HFFc6 (cell line): ENCODE results near the gene TMCC2. TPM values are rescaled to one million over a fixed set of nuclear protein-coding genes. Genes with fewer than 3 reads are reported as not detected.
"Not testable (repeated sequence)": the region's sequence is repeated elsewhere in the genome, so short reads cannot be mapped to it uniquely, and the experiment has no call there.

Source experiments
- DNase-seq: peaks from one replicate; pipeline ENCODE4 v3.0.0-alpha.2; 2018
- H3K27ac Mint-ChIP-seq: 2 replicates; pipeline ENCODE4 v1.8.0; 2020; ENCODE audit warnings: mild to moderate bottlenecking, mixed read lengths
- H3K27me3 Mint-ChIP-seq: 2 replicates; pipeline ENCODE4 v1.8.0; 2021; ENCODE audit warnings: mild to moderate bottlenecking, moderate library complexity, mixed read lengths; ENCODE audit not compliant: insufficient read depth
- H3K36me3 Mint-ChIP-seq: 2 replicates; pipeline ENCODE4 v1.8.0; 2021; ENCODE audit warnings: low read depth, mixed read lengths
- H3K4me1 Mint-ChIP-seq: 2 replicates; pipeline ENCODE4 v1.8.0; 2020; ENCODE audit warnings: low read depth, mixed read lengths
- H3K4me3 Mint-ChIP-seq: 2 replicates; pipeline ENCODE4 v1.8.0; 2020; ENCODE audit warnings: mild to moderate bottlenecking, moderate library complexity, mixed read lengths
- H3K9me3 Mint-ChIP-seq: 2 replicates; pipeline ENCODE4 v1.8.0; 2020; ENCODE audit warnings: mild to moderate bottlenecking, mixed read lengths
- long read RNA-seq: library from polyadenylated mRNA; unstranded; transcript quantifications from one replicate; pipeline ENCODE4 v2.0.0, GENCODE V29; 2019
- total RNA-seq, 6 experiments: library from RNA; stranded (reverse); fragmentation: NEBNext Ultra II Directional; extraction: Animal tissue kit (Norgen Biotek cat#: 25700); gene quantifications; 2 replicates in 1 of 6; 3 replicates in 5 of 6; pipeline ENCODE4 v1.2.3, GENCODE V29; 2021
- TF ChIP-seq, protein P1 (sequence below): fragments of 200-600 bp; sonication (generic); IDR thresholded peaks from 2 replicates; pipeline ENCODE4 v1.5.0; 2021; ENCODE audit warnings: antibody characterized with exemption, mild to moderate bottlenecking

Gene TMCC2, protein sequence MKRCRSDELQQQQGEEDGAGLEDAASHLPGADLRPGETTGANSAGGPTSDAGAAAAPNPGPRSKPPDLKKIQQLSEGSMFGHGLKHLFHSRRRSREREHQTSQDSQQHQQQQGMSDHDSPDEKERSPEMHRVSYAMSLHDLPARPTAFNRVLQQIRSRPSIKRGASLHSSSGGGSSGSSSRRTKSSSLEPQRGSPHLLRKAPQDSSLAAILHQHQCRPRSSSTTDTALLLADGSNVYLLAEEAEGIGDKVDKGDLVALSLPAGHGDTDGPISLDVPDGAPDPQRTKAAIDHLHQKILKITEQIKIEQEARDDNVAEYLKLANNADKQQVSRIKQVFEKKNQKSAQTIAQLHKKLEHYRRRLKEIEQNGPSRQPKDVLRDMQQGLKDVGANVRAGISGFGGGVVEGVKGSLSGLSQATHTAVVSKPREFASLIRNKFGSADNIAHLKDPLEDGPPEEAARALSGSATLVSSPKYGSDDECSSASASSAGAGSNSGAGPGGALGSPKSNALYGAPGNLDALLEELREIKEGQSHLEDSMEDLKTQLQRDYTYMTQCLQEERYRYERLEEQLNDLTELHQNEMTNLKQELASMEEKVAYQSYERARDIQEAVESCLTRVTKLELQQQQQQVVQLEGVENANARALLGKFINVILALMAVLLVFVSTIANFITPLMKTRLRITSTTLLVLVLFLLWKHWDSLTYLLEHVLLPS
- total RNA-seq: 1 to 10 TPM; 3.4 to 4.2 (median 3.9) TPM
- long read RNA-seq: 0 reads

DNA sequence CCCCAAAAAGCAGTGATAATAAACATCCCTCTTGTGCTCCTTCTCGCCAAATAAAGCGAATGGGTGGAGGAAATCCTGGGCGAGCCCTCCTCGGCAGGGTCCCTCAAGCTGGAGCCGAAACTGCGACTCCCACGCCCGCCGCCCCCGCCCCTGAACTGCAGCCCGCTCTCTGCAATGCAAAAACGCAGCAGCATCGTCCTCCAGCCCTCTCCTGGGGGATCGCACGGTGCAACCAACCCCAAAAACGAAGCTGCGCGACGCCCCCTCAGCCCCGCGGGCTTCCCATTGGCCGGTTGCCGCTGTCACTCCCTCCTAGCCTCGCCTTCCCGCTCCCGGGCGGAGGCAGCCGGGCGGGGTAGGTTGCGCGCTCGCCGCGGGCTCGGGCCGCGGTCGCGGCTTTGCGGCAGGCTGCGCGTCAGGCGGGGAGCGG is at the start of gene TMCC2:
Gene TMCC2 (plus strand): TSS at position 363 of the 430 bp plus-strand sequence. CDS start 619 bp downstream, outside the sequence.
- H3K4me3 Mint-ChIP-seq: peak within 1 kb of the TSS; percentile 90
- peak within 1 kb of the TSS; percentile 81 for H3K27ac Mint-ChIP-seq

DNA sequence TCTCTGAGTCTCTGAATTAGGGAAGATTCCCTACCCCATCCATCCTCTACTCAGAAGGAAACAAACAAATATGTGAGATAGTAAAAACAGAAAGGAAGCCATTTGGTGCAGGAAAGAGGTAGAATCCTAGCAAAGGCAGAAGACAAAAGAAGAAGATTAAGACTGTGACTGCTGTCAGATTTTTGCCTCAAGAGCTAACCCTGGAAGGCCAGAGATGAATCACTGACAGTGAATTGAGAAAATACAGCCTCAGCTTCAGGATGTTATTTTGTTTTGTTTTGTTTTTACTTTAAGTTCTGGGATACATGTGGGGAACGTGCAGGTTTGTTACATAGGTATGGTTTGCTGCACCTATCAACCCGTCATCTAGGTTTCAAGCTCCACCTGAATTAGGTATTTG is 47.9 kb upstream of the TMCC2 start:
- Mint-ChIP-seq H3K4me3 (no peak overlapping the region; the same call in 1 of the 2 replicates), H3K27me3 (peaks cover 2% of the 10 kb centered on the region; the same call in 1 of the 2 replicates), H3K9me3 (no peaks in the 10 kb centered on the region), H3K36me3 (peaks cover 5% of the 10 kb centered on the region; the same call in 1 of the 2 replicates), H3K4me1 (peaks cover 72% of the 10 kb centered on the region), H3K27ac (peak overlapping the region; percentile 68)
- TF ChIP-seq, protein P1, sequence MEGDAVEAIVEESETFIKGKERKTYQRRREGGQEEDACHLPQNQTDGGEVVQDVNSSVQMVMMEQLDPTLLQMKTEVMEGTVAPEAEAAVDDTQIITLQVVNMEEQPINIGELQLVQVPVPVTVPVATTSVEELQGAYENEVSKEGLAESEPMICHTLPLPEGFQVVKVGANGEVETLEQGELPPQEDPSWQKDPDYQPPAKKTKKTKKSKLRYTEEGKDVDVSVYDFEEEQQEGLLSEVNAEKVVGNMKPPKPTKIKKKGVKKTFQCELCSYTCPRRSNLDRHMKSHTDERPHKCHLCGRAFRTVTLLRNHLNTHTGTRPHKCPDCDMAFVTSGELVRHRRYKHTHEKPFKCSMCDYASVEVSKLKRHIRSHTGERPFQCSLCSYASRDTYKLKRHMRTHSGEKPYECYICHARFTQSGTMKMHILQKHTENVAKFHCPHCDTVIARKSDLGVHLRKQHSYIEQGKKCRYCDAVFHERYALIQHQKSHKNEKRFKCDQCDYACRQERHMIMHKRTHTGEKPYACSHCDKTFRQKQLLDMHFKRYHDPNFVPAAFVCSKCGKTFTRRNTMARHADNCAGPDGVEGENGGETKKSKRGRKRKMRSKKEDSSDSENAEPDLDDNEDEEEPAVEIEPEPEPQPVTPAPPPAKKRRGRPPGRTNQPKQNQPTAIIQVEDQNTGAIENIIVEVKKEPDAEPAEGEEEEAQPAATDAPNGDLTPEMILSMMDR: no peak
- DNase-seq: peak; percentile 40

More for the DNA sequence above, at the start of gene TMCC2:
- Mint-ChIP-seq H3K9me3 (no peaks in the 10 kb centered on the region), H3K4me1 (peaks cover 33% of the 10 kb centered on the region), H3K27me3 (peaks cover 6% of the 10 kb centered on the region), H3K36me3 (no peaks in the 10 kb centered on the region)
- TF ChIP-seq, protein P1: no peak
- DNase-seq: peak; percentile 82

DNA sequence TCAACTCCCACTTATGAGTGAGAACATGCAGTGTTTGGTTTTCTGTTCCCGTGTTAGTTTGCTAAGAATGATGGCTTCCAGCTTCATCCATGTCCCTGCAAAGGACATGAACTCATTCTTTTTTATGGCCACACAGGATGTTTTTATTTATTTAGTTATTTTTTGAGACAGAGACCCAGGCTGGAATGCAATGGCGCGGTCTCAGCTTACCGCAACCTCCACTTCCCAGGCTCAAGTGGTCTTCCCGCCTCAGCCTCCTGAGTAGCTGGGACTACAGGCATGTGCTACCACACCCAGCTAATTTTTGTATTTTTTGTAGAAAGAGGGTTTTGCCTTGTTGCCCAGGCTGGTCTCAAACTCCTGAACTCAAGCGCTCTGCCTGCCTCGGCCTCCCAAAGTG is 47.4 kb upstream of the TMCC2 start:
- not testable (repeated sequence) for H3K9me3 Mint-ChIP-seq, DNase-seq, H3K27me3 Mint-ChIP-seq, H3K36me3 Mint-ChIP-seq
- peak overlapping the region; percentile 4; the same call in 1 of the 2 replicates for H3K4me3 Mint-ChIP-seq
- H3K4me1 Mint-ChIP-seq: peaks cover 71% of the 10 kb centered on the region
- H3K27ac Mint-ChIP-seq: peak overlapping the region; percentile 68

DNA sequence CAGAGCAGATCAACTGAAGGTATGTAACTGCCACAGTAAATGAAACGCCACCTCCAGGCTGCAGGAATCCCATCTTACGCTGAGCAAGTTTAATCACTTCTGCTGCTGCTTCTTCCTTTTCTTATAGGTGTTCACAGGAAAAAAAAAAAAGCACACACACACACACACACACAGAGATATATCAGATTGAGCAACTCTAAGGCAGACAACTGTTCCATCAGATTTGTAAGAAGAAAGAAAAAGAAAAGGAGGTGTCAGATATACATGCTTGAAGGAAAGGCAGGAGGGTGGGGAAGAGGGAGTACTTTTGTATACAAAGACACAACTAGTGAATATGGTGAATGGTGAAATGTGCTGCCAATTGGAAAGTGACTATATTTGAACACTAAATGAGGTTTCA is 44.8 kb upstream of the TMCC2 start:
- Mint-ChIP-seq H3K4me1 (peaks cover 59% of the 10 kb centered on the region), H3K27ac (no peak overlapping the region), H3K9me3 (no peaks in the 10 kb centered on the region), H3K4me3 (no peak overlapping the region), H3K36me3 (peaks cover 15% of the 10 kb centered on the region), H3K27me3 (no peaks in the 10 kb centered on the region)
- DNase-seq: no peak
- TF ChIP-seq, protein P1: no peak

DNA sequence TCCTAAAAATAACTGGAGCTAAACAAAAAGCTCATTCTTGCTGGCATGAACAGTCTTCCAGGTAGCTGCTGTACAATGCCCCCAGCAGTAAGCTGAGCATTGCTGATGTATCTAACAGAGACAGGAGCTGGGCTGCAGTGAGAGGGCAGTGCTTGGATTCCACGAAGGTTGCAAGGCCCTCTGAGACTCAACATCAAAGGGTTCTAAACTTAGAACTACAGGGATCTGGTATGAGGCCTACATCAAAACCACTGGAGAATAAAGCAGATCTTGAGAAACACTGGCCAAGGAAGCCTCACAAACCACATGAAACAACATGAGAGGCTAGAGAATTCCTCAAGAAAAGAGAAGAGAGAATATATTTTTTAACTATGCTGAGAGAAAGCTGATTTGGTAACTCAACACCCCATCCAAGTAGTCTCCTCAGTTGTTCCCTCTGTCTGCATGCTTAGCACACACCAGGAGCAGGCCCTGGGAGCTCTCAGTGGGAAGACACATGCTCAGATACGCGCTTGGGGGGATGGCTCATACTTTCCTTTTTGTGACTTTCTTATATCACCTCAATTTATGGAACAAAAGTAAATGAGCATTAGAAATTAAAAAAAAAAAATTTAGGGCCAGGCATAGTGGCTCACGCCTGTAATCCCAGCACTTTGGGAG is 43.9 kb upstream of the TMCC2 start:
- peak; percentile 9 for DNase-seq
- Mint-ChIP-seq H3K4me3 (no peak overlapping the region), H3K9me3 (no peaks in the 10 kb centered on the region), H3K27me3 (no peaks in the 10 kb centered on the region), H3K4me1 (peaks cover 55% of the 10 kb centered on the region), H3K27ac (peak overlapping the region; percentile 65), H3K36me3 (peaks cover 15% of the 10 kb centered on the region)
- TF ChIP-seq, protein P1: no peak
